WTC11 (cell line): Measurements from ENCODE around the gene MRNIP.

ENCODE experiments used
- MXD4 ChIP-seq: fragments of 250-450 bp; sonication (Bioruptor Pico); IDR thresholded peaks from 2 replicates; pipeline ENCODE4 v1.8.0; 2021; ENCODE audit warnings: mild to moderate bottlenecking, moderate library complexity, borderline replicate concordance
- NFYB ChIP-seq: sonication (generic); formaldehyde crosslinking; conservative IDR thresholded peaks from 2 replicates; pipeline ENCODE4 v1.8.0; 2022; ENCODE audit warnings: low read depth, missing genetic modification reagents
- NR3C1 ChIP-seq: sonication (generic); formaldehyde crosslinking; conservative IDR thresholded peaks from 2 replicates; pipeline ENCODE4 v1.8.1; 2023; ENCODE audit warnings: low read depth, mild to moderate bottlenecking, missing genetic modification reagents
- TF ChIP-seq, protein P1 (sequence below): fragments of 200-600 bp; IDR thresholded peaks from 2 replicates; pipeline ENCODE4 v1.8.0; 2022; ENCODE audit warnings: antibody characterized with exemption
- TF ChIP-seq, protein P2 (sequence below): sonication (generic); formaldehyde crosslinking; IDR thresholded peaks from 2 replicates; pipeline ENCODE4 v1.8.1; 2023; ENCODE audit warnings: mild to moderate bottlenecking, moderate library complexity, missing genetic modification reagents

DNA sequence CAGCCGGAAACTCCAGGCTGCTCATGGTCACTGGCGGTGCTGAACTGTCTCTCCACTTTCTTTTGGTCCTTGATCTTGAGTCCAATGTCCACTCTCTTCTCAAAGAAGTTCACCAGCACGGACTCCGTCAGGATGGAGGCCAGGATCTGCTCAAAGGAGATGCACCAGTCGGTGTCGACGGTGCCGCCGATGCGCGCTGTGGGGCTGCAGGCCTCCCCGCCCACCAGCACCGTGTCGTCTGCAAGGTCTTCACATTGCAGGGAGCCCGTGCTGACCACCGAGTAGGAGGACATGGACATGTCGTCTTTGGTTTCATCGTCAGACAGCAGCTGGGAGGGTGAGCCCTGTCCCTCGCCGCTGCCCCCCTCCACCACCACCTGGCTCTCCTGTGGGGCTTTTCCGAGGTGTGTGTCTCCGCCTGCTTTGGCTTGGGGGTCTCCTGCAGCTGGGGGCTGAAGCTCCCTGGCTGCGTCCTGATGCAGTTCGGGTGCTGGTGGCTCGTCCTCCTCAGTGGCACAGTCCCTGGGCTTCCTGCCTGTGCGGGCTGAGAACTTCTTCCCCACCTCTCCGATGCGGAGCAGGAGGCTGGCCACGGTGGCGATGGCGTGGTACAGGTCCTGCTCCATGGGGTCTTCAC, 5.0 kb upstream of the MRNIP start:
- TF ChIP-seq MXD4, result no peak
- no peak for TF ChIP-seq NFYB (CRISPR knock-in tag)
- TF ChIP-seq, protein P1, sequence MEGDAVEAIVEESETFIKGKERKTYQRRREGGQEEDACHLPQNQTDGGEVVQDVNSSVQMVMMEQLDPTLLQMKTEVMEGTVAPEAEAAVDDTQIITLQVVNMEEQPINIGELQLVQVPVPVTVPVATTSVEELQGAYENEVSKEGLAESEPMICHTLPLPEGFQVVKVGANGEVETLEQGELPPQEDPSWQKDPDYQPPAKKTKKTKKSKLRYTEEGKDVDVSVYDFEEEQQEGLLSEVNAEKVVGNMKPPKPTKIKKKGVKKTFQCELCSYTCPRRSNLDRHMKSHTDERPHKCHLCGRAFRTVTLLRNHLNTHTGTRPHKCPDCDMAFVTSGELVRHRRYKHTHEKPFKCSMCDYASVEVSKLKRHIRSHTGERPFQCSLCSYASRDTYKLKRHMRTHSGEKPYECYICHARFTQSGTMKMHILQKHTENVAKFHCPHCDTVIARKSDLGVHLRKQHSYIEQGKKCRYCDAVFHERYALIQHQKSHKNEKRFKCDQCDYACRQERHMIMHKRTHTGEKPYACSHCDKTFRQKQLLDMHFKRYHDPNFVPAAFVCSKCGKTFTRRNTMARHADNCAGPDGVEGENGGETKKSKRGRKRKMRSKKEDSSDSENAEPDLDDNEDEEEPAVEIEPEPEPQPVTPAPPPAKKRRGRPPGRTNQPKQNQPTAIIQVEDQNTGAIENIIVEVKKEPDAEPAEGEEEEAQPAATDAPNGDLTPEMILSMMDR, result no peak
- TF ChIP-seq, protein P2, sequence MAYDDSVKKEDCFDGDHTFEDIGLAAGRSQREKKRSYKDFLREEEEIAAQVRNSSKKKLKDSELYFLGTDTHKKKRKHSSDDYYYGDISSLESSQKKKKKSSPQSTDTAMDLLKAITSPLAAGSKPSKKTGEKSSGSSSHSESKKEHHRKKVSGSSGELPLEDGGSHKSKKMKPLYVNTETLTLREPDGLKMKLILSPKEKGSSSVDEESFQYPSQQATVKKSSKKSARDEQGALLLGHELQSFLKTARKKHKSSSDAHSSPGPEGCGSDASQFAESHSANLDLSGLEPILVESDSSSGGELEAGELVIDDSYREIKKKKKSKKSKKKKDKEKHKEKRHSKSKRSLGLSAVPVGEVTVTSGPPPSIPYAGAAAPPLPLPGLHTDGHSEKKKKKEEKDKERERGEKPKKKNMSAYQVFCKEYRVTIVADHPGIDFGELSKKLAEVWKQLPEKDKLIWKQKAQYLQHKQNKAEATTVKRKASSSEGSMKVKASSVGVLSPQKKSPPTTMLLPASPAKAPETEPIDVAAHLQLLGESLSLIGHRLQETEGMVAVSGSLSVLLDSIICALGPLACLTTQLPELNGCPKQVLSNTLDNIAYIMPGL (CRISPR knock-in tag), result no peak
- no peak for TF ChIP-seq NR3C1 (CRISPR knock-in tag)
